DLD1 (cell line): Measurements from ENCODE around the gene POU4F3.

Experiments
- in situ Hi-C: cut with HindIII; loops from 2 replicates; pipeline ENCODE4 v1.10.0; 2017; ENCODE audit warnings: low sequenced_read_pairs

Gene POU4F3

DNA sequence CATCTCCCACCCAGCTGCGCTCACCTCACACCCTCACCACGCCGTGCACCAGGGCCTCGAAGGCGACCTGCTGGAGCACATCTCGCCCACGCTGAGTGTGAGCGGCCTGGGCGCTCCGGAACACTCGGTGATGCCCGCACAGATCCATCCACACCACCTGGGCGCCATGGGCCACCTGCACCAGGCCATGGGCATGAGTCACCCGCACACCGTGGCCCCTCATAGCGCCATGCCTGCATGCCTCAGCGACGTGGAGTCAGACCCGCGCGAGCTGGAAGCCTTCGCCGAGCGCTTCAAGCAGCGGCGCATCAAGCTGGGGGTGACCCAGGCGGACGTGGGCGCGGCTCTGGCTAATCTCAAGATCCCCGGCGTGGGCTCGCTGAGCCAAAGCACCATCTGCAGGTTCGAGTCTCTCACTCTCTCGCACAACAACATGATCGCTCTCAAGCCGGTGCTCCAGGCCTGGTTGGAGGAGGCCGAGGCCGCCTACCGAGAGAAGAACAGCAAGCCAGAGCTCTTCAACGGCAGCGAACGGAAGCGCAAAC, 1.1 kb downstream of the POU4F3 start:
- in situ Hi-C loops, result no loop called here

DNA sequence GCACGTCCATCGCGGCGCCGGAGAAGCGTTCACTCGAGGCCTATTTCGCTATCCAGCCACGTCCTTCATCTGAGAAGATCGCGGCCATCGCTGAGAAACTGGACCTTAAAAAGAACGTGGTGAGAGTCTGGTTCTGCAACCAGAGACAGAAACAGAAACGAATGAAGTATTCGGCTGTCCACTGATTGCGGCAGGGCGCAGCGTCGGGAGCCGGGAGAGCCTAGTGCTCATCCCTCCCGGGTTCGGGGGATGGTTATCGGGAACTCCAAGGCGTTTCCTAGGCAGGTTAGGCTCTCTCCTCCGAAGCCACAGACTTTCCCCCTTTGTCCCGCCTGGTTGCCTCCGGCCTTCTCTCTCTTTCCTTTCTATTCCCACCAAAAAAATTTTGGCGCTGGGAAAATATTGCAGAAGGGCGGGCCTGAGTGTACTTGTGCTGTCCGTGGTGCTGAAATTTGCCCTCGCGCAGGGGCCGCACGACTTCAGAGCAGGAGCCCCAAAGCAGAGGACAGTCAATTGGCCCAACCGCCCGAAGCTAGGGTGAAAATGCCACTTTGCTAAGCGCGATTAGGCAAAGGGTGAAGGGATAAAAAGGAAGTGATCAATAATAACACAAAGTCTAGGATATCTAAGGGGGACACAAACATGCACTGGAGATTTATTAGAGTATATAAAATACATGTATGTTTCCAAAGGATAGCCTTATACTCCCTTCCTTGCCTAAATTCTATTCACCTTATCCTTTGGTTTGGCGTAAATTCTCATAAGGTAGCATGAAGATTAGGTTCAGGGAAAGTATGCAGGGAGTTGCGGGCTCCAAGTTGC, 1.8 kb downstream of the POU4F3 start:
- in situ Hi-C loops, result no loop called here

DNA sequence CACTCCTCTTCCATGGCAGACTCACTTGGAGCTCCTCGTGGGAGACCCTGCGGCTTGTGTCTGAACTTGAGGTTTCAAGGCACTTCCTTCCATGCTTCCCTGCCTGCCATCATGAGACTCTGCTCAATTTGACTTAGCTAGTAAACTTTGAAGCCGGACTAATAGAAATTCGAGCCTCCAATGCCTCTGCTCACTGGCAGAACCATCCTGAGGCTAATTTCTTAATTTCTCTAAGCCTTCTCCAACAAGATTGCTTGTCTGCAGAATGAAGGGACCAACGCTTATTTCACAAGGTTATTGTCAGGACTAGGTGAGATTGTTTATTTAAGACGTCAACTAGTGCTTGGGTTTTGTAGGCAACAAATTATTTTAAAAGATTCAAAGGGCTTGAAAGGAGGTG, 3.2 kb downstream of the POU4F3 start:
- in situ Hi-C loops, result no loop called here

DNA sequence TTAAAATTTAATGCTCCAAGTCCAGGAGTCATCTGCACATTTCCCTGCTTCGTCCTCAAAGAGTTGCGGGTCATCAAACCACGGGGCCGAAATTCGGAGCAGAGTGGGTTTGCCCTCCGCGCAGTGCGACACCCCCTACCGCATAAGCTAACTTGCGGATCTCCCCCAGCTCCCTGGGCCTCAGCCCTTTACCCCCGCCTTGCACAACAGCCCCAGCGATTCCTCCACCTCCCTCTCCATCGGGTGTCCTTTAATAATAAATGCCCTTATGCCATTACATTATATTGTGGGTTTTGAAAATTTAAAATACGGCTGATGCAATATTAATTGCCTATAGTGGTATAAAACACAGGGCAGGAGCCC, 3.9 kb downstream of the POU4F3 start:
- in situ Hi-C loops, result no loop called here

DNA sequence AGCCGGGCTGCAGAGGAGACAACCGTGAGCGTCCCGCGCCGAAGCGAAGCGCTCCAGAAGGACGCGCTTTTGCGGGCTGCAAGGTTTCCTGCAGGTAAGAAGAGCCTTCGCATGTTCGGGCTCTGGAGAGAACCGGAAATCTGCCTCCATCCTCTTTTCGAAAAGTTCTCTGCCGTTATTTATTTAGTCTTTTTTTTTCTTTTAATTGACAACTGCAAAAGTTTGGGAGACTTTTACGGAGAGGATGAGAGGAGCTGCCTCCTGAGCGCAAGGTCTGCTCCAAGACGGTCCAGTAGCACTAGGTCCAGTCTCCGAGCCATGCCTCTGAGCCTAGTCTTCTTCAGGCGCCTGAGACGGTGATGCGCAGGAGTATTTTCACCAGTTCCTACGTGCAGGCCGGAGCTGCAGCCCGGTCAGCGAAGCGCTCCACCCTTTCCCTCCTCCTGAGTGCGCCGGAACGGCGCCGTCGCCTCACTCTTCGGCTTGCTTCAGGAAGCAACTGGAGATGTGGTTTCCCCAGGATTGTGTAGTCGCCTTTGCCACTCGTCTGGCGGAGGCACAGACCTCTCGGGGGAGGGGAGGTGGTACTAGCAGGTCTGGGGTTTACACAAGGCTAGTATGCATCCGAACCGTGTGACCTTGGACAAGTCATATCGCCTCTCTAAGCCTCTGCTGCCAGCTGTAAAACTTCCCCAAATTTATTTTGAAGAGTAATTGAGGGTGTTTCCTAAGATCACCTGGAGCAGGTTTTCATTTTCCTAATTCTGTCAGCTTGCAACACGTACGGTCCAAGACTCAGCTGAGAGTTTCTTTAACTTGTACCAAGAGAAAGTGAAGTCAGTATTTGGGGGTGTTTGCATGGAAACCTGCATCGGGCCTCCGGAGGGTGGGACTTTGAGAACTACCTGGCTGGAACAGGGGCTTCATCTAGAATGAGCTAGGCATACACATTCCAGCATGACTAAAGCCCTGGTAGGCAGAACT, 4.5 kb downstream of the POU4F3 start:
- in situ Hi-C loops, result no loop called here

DNA sequence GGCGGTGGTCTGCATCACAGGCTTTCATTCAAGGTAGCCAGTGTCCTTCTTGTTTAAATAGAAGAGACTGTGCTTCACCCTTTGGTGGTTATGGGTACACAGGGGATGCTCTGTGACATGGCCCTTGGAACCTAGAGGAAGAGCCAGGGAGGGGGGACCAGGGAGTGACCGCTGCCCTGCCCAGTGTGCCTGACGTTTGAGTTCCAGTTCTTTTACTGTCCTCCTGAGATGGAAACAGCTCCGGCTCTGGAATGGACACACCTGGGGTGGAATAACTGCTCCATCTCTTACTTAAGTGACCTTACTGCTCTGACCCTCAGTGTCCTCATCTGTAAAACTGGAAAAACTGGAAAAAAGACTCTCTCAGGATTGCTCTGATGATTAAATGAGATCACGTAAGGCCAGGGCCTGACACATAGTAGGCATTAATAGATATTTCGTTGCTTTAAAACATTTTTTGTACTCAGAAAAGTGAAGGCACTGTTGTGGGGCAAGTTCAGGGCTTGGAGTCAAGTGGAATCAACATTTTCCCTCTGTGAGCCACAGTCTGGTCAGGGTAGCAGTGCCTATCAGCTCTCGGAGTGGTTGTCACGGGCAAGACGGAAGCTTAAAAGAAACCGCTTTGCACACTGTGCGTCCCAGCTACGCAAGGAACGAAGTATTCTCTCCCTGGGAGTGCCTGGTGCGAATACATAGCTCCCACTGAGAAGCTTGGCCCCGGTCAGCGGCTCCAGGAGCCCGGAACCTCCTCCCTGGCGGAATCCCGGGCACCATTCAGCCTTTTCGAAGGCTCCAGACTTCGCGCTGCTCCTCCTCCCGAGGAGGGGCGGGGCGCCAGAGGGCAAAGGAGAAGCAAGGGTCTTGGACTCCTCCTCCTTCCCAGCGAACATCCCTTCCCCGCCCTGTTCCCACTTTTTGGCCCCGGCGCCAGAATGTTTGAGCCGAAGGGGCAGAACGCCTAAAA, 5.8 kb downstream of the POU4F3 start:
- in situ Hi-C loops, result no loop called here

DNA sequence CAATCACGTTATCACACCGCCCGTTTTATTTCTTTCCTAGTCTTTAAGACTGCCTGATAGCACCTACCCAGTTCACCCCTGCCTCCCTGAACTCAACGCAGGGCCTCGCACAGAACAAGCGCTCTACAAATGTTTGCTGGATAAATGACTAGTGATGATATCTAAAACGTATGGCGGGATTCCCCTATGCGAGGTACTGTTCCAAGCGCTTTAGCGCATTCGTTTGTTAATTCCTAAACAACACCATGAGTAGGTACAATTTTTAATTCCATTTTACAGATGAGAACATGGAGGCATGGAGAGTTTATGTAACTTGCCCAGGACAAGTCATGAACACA, 6.6 kb downstream of the POU4F3 start:
- in situ Hi-C loops, result no loop called here

DNA sequence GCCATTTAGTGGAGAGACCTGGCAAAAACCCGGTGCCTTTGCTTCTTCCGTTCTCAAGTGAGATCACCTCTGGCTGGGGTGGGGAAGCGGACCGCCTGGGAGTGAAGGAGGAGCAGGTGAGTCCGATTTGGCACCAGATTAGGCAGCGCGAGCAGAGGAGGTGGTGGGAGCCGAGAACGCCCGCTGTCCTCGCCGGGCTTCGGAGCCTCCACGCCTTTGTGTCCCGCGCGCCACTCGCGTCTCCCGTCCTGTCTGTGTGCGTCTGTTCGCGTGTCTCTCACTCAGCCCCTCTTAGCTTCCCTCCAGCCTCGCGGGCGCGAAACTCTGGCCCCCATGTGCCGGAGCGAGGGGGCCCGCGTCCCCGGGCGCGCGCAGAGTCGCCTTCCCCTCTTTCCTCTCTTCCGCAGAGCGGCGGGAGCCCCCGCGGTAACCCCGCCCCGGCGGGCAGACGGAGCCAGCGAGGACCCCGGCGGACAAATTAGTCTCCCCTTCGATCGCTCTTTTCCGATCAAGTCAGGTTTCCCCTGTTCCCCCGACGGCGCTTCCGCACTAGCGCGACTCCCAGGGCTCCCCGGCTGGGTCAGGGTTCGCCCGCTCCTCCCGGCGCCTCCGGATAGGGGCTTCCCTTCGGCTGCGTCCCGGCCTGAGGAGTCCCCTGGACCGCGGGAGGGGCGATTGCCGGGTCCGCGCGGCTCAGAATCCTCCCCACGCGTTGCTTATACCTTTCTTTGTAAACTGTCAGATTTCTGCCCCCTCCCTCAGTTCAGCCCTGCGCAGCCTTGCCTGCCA, 7.1 kb downstream of the POU4F3 start:
- in situ Hi-C loops, result no loop called here

DNA sequence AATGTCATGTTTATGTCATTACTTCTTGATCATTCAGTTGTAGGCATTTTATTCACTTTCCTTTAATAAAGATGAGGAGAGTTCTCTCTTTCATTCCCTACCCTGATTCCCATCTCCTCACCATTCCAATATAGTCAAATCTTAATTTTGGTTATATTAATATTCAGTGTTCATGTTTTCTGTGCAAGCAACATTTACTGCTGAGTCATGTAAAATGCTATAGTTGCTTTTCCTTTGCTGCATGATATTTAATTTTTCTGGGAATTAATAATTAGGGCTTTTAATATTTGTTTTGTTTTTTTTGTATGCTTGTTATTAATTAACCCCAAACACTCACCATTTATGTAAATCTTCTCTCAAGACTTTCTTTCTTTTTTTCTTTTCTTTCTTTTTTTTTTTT, 18.5 kb downstream of the POU4F3 start:
- in situ Hi-C loops, result no loop called here

DNA sequence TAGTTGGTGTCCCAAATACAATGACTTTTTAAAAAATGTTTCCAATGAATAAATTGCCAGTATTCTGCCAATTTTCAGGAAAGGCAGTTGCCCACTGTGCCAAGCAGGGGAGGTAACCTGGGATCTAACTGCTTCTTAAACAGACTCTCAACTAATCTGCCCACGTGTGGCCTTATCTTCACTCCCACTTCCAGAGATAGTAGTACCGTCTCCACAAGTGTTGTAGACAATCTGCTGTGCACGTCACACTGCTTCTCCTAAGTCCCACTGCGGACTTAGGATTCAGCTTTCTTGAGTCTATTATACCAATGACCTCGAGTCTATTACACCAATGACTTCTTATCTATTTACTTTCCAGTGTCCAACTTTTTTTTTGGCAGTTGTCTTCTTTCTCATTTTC, 21.2 kb downstream of the POU4F3 start:
- in situ Hi-C loops, result no loop called here

DNA sequence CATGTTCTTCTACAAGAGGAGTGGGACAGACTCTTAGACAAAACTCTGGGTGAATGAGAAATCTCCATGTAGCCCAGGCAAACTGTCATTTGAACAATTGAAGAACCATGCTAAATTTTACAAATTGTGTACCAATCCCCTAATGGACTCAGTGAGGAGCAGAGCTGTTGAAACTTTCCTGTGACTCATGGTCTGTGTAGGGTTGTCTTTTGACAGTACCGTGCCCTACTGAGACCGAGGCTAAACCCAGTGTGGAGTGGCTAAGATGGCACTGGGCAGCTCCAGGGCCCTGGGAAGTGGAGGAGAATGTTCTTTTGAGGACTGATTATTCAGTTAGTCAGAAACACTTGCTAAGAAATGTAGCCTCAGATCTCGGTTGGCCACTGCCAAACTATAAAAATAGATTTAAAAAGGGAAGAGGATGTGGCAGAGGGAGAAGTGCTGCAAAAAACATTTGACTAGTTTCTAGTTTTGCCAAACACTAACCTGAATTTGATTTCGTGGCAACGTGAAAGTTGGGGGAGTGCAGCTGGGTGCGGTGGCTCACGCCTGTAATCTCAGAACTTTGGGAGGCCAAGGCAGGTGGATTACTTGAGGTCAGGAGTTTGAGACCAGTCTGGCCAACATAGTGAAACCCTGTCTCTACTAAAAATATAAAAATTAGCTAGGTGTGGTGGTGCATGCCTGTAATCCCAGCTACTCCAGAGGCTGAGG, 24.7 kb downstream of the POU4F3 start:
- in situ Hi-C loops, result no loop called here

DNA sequence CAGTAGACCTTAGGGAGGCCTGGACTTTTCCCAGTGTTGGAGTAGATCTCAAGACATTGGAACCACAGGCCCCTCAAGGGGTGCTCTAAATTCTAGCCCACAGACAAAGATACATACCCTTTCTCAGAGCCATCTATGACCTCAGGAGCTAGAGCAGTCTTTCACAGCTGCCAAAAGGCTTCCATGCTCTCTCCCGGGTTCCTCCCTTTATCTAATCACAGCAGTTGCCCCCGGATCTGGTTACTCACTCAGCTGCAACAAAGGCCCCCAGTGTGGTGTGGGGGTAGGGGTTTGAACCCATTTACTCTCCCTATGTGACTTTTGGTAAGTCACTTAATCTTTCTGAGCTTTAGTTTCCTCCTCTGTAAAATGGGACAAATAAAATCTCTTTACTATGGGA, 27.0 kb downstream of the POU4F3 start:
- in situ Hi-C loops, result no loop called here

DNA sequence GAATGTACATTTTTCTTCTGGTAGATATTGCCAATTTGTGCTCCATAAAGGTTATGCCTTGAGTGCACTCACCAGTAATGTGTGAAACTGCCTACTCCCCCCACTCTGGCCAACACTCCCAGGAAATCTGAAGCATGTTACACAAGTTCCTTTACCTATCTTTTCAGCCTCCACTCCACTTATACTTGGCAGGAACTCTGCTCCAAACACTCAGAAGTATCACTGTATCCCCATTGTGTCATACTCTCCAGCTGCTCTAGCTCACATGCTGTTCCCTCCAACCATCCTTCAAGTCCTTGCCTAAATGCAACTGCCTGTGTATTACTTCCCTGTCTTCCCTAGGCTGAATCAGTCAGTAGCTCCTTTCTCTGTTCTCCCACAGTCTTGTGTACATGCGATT, 28.3 kb downstream of the POU4F3 start:
- in situ Hi-C loops, result no loop called here

DNA sequence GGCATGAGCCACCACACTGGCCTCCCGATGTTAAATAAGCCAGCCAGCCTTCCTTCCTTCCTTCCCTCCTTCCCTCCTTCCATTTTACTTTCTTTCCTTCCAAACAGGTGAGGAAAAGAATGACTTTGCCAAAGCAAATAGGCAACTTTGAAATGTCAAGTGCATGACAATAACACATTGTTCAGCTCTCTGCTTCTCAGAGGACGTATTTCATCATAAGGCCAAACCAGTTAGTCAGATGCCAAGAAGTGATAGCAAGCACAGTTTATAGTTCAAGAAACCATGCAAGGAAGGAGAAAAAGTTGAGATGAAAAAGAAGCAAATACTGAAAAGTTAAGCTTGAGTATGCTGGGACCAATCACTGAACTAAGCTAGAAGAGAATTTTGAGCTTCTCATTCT, 29.5 kb downstream of the POU4F3 start:
- in situ Hi-C loops, result no loop called here

DNA sequence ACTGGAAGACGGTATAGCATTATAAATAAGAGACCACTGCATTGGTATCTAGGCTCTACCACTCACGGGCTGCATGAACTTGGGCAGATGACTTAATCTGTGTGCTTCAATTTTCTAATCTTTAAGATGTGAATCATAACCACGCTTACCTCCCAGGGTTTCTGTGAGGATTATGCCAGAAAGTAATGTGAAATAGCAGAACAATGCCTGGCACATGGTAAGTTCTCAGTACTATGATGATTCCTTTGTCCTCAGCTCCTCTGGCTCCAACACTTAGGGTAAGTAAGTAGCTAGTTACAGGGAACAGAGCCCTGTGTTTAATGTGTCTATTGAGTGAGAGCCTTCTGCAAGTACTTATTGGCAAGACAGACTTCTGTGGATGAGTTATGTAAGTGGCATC, 31.1 kb downstream of the POU4F3 start:
- in situ Hi-C loops, result no loop called here

DNA sequence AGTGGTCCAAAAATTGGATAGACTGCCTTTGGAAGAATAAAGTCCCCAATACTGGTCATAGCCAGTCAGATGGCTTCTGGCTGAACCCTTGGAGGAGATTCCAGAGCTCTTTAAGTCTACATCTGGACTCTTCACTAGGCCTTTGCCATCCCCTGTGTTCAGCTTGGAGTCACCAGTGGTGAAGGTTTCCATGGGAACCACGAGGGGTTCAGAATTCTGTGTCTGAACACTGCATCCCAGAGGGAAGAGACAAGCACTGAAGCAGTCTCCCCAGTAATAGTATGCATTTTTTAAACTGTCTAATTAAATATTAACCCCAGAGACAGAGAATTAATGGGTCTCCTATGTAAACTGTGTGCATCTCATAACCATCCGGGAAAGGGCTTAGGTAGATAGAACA, 38.2 kb downstream of the POU4F3 start:
- in situ Hi-C loops, result no loop called here

DNA sequence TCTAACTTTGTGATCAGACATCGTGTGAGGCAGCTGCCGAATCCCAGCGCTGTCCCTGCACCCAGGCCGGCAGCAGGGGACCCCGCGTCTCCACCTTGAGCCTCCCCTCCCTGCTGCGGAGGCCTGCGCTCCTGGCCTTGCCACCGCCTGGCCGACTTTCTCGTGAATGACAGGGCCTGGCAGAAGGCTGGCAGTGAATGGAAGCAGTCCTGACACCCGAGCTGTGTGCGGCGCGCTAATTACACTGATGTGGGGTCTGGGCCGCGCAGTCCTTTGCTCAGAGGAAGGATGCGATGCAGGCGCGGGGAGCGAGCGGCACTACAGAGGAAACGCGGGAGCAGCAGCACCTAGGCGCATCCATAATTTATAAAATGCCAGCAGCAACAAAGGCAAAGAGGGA, 40.3 kb downstream of the POU4F3 start:
- in situ Hi-C loops, result no loop called here

DNA sequence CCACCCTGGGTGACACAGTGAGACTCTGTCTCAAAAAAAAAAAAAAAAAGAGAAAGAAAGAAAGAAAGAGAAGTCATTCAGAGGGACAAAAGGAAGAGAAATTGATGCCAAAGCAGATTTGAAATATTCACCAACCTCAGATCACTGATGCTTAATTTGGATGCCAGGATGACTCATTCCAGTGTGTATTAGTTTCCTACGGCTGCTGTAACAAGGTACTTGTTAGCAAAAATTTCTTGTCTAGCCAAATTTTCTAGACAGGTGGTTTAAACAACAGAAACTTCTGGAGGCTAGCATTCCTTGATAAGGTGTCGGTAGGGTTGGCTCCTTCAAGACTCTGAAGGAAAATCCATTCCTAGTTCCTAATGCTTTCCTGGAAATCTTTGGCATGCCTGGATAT, 42.1 kb downstream of the POU4F3 start:
- in situ Hi-C loops, result no loop called here

DNA sequence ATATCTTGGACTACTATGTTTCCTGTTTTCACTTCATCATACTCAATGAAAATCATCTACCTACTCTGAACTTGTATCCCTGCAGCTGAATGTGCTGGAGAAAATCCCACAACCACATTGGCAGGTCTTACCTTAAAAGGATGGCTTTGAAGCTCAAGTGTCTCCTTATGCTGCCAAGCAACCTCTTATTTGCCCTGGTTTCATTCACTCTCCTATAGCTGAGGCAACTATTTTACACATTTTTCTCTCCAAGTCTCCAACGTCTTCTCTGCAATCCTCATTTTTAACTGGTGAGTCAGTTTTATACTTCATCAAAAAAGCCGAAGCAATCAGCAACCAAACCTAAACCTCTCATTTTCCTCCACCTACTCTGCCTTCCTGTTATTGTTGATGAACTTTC, 49.7 kb downstream of the POU4F3 start:
- in situ Hi-C loops, result no loop called here
